Cardiac muscle cell (in vitro differentiated cells and primary cell): ENCODE results near the gene FAM167B. TPM values are rescaled to one million over a fixed set of nuclear protein-coding genes. Genes with fewer than 3 reads are reported as not detected.
"Not testable (repeated sequence)": the region's sequence is repeated elsewhere in the genome, so short reads cannot be mapped to it uniquely, and the experiment has no call there.

Experiments
- DNase-seq, 2 donors: peaks; one replicate each; pipeline versions ENCODE4 v3.0.0 to v3.0.0-alpha.2; 2010 to 2017; ENCODE audit warnings: low read depth in 1 of 2, low spot score in 1 of 2
- H3K27ac ChIP-seq: fragments of 200-600 bp; sonication (generic); 2 replicates; pipeline ENCODE4 v1.5.1; 2016
- H3K27me3 ChIP-seq: fragments of 200-600 bp; sonication (generic); 2 replicates; pipeline ENCODE4 v1.6.0; 2016; ENCODE audit warnings: control low read depth
- H3K36me3 ChIP-seq: fragments of 200-600 bp; sonication (generic); 2 replicates; pipeline ENCODE4 v1.5.1; 2016; ENCODE audit warnings: control low read depth
- H3K4me1 ChIP-seq: fragments of 200-600 bp; sonication (generic); 2 replicates; pipeline ENCODE4 v1.8.1; 2017; ENCODE audit warnings: low read depth, mild to moderate bottlenecking, mixed run types
- H3K4me3 ChIP-seq: fragments of 200-600 bp; sonication (generic); 2 replicates; pipeline ENCODE4 v1.5.1; 2016; ENCODE audit warnings: mild to moderate bottlenecking
- H3K9me3 ChIP-seq: fragments of 200-600 bp; sonication (generic); 2 replicates; pipeline ENCODE4 v1.5.1; 2017; ENCODE audit warnings: low read depth, mild to moderate bottlenecking, control low read depth
- CTCF ChIP-seq: IDR thresholded peaks from 2 replicates; pipeline ENCODE4 v1.5.1; 2012; ENCODE audit warnings: low read depth, mild to moderate bottlenecking, low read length
- polyA plus RNA-seq: library from polyadenylated mRNA; unstranded; fragments of >200 nt; fragmentation: Nextera tagmentation; extraction: Ambion mirVana; gene quantifications from 2 replicates; pipeline ENCODE4 v1.2.1, GENCODE V29; 2016
- total RNA-seq: library from RNA; depleted of rRNA; stranded (reverse); fragments of >200 nt; gene quantifications from 2 replicates; pipeline ENCODE4 v1.2.3, GENCODE V29; 2016

FAM167B gene
- total and polyA plus RNA-seq, 2 experiments from 2014 or later, result 1.2 to 2.1 TPM

- DNase-seq, result no peak
- Histone ChIP-seq H3K27ac (no peak overlapping the region), H3K4me1 (peaks cover 11% of the 10 kb centered on the region), H3K9me3 (no peaks in the 10 kb centered on the region), H3K36me3 (no peaks in the 10 kb centered on the region), H3K27me3 (no peaks in the 10 kb centered on the region), H3K4me3 (no peak overlapping the region)
- no peak for TF ChIP-seq CTCF
Measured at GRCh38 chr1:32249831-32250525, 3.0 kb downstream of the FAM167B start.

DNA sequence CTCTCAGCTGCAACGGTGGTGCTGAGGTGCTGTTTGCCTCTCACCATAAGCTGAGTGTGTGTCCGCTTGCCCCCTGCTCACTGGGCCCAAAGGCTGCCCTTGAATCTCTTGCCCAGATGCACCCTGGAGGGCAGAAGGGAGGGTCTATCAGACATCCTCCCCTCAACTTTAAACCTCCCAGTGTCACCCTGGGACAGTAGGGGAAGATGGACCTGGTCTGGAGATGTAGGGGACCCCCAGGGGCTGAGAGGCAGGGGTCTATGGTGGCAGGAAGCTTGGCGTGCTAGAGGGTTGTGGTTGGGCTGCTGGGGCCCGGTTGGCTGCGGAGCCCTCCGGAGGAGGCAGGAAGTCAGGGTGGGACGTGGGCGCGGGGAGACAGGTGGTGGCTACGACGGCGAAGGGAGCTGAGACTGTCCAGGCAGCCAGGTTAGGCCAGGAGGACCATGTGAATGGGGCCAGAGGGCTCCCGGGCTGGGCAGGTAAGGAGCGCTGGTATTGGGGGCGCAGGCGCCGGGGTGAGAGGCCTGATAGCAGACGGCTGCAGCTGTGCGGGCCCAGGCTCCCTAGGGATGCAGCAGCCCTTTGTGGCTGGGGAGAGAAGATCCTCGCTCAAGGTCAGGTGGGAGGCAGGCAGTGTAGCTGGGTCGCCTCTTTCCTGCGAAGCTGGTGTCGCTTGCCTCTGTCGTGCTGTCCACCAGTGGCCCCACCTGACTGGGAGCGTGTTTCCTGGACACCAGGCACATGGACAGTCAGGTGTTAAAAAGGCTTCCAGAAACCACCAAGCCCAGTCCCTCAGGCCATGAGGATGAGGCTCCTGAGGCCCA lies 4.1 kb downstream of the FAM167B start, which contains the start of gene LCK:
LCK (plus strand) TSS at position 373 of the 824 bp plus-strand sequence. CDS start 23,065 bp downstream, outside the sequence.
- no peak within 1 kb of the TSS for H3K27ac ChIP-seq
- H3K9me3 ChIP-seq, result no peaks in the 10 kb centered on the region
- H3K27me3 ChIP-seq, result no peaks in the 10 kb centered on the region
- H3K4me3 ChIP-seq, result no peak within 1 kb of the TSS
- DNase-seq, result no peak
- peaks cover 11% of the 10 kb centered on the region for H3K4me1 ChIP-seq
- TF ChIP-seq CTCF, result no peak
- no peaks in the 10 kb centered on the region for H3K36me3 ChIP-seq

DNA sequence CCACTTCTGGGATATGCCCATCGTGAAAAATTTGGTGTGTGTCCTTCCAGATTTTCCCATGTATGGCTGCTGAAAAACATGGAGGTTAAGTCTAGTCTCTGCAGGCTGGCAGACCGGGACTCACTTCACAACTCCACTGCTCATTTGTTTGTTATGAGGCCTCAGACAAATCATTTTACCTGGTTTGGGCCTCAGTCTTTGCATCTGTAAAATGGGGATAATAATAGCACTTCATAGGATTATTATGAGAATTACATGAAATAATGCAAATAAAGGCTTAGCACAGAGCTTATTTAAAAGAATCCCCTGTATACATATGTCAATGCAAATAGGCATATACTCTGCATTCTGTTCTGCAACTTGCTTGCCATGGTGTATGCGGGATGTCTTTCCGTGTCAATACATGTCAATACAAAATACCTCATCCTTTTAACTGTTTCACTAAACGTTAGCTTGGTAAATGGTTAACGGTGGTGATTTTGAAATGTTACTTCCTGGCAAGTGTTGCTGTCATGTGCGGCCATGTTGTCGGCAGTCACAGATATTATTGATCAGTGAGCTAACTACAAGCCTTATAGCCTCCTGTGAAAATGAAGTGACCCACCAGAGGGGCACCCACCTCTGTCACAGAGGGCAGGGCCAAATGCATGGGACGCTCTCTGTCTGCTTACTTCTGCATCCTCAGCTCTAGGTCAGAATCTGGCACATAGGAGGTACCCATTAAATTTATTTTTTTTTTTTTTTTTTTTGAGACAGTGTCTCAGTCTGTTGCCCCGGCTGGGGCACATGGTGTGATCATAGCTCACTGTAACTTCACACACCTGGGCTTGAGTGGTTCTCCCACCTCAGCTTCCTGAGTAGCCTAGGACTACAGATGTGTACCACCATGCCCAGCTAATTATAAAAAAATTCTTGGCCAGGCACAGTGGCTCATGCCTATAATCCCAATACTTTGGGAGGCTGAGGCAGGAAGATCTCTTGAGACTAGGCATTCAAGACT lies 8.3 kb downstream of the FAM167B start:
- H3K27me3 ChIP-seq, result no peaks in the 10 kb centered on the region
- peaks cover 3% of the 10 kb centered on the region for H3K4me1 ChIP-seq
- no peak for TF ChIP-seq CTCF
- H3K9me3 ChIP-seq, result no peaks in the 10 kb centered on the region
- no peak overlapping the region for H3K4me3 ChIP-seq
- no peak overlapping the region for H3K27ac ChIP-seq
- DNase-seq, result no peak
- no peaks in the 10 kb centered on the region for H3K36me3 ChIP-seq

DNA sequence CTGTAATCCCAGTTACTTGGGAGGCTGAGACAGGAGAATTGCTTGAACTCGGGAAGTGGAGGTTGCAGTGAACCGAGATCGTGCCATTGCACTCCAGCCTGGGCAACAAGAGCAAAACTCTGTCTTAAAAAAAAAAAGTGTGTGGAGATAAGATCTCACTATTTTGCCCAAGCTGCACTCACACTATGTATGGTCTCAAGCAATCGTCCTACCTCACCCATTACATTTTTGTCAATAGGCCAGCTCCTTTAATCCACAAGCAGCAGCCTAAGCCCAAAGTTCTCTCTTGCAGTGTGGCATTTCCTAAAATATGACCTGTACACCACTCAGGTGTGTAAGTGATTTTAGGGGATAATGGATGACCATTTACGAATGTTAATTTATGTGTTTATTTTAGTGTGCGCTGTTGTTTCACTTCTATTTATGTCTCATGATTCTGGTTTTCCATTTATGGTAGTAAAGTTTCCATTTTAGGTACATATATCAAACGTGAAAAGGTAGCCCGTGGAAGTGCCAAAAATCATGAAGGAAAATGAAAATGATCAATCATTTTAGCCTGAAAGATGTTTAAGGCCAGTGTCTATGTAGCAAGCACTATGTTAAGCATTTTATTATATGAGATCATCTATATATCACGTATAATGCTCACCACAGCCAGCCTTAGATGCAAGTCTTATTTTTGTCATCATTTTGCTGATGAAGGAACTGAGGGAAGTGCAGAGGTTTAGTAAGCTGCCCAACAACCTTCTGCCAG lies 9.6 kb downstream of the FAM167B start:
- Histone ChIP-seq H3K9me3 (no peaks in the 10 kb centered on the region), H3K4me1 (no peaks in the 10 kb centered on the region), H3K27ac (no peak overlapping the region), H3K27me3 (no peaks in the 10 kb centered on the region), H3K4me3 (no peak overlapping the region), H3K36me3 (no peaks in the 10 kb centered on the region)
- no peak for DNase-seq
- no peak for TF ChIP-seq CTCF

GRCh38 chr1:32257227-32257508 lies 10.1 kb downstream of the FAM167B start:
- no peak overlapping the region for H3K27ac ChIP-seq
- TF ChIP-seq CTCF, result no peak
- DNase-seq, result no peak

GRCh38 chr1:32263236-32263593 lies 16.2 kb downstream of the FAM167B start:
- not testable (repeated sequence) for H3K36me3 ChIP-seq, DNase-seq, H3K27ac ChIP-seq, H3K9me3 ChIP-seq, H3K4me1 ChIP-seq, H3K27me3 ChIP-seq, H3K4me3 ChIP-seq

More at GRCh38 chr1:32257227-32257508, 10.1 kb downstream of the FAM167B start:
- no peaks in the 10 kb centered on the region for H3K9me3 ChIP-seq
- H3K36me3 ChIP-seq, result no peaks in the 10 kb centered on the region
- no peaks in the 10 kb centered on the region for H3K4me1 ChIP-seq
- no peak overlapping the region for H3K4me3 ChIP-seq
- H3K27me3 ChIP-seq, result no peaks in the 10 kb centered on the region
